GM13976 (cell line): Measurements from ENCODE around the gene IGF2BP3.

Experiments
- DNase-seq: peaks from one replicate; pipeline ENCODE4 v3.0.0; 2012; ENCODE audit warnings: low spot score
- in situ Hi-C: fragments of 300-500 bp; cut with MboI; formaldehyde crosslinking; loops from one replicate; pipeline ENCODE4 v1.12.0; 2022; ENCODE audit warnings: low sequenced_read_pairs, mixed read lengths, inconsistent platforms; ENCODE audit not compliant: unreplicated experiment
- TF ChIP-seq, protein P1 (sequence below): IDR thresholded peaks from 2 replicates; pipeline ENCODE4 v1.5.1; 2012; ENCODE audit warnings: borderline replicate concordance, mild to moderate bottlenecking; ENCODE audit not compliant: insufficient read depth; ENCODE audit errors: extremely low read depth, missing control alignments, control extremely low read depth

Gene IGF2BP3

DNA sequence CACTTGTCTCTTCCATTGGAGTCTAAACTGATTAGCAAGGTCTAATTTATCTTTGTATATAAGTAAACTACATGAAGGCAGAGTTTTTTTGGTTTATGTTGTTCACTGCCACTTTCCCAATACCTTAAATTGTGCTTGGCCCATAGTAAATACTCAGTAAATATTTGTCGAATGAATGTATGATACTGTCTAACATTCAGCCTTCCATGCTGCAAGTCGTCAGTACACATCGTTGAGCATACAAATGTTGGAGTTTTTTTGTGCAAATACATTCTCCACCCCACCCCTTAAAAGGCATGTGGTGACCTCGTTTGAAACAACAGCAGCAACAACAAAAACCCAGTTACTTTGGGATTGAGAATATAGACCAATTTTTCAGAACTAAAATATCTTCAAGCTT lies 17.4 kb upstream of the IGF2BP3 start:
- in situ Hi-C loops = no loop called here
- DNase-seq = no peak
- TF ChIP-seq, protein P1, sequence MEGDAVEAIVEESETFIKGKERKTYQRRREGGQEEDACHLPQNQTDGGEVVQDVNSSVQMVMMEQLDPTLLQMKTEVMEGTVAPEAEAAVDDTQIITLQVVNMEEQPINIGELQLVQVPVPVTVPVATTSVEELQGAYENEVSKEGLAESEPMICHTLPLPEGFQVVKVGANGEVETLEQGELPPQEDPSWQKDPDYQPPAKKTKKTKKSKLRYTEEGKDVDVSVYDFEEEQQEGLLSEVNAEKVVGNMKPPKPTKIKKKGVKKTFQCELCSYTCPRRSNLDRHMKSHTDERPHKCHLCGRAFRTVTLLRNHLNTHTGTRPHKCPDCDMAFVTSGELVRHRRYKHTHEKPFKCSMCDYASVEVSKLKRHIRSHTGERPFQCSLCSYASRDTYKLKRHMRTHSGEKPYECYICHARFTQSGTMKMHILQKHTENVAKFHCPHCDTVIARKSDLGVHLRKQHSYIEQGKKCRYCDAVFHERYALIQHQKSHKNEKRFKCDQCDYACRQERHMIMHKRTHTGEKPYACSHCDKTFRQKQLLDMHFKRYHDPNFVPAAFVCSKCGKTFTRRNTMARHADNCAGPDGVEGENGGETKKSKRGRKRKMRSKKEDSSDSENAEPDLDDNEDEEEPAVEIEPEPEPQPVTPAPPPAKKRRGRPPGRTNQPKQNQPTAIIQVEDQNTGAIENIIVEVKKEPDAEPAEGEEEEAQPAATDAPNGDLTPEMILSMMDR = no peak

DNA sequence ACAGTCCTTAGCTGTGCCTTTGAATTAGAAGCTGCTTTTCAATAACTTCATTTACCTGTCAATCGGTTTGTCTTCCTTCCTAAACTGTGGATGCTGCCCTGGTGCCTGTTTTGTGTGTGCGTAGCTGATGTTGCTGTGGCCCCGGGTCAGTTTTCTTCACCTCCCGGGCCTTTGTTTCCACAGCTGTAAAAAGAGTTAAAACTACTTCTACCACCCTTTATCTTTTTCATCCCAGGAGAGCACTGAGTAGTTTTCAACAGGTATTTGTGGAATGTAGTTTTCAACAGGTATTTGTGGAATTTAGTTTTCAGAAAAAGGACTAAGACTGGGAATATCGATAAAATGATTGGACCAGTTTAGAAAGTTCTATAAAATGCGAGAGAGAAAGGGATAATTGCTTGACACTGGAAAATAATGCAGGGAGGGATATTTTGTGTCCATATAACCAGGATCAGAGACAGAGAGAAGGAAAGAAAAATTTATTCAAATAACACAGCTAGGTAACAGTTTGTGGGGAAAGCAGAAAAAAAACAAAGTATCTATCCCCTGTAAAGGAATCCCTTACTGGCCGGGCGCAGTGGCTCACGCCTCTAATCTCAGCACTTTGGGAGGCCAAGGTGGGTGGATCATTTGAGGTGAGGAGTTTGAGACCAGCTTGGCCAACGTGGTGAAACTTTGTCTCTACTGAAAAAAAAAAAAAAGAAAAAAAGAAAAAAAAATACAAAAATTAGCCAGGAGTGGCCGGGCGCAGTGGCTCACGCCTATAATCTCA lies 15.9 kb upstream of the IGF2BP3 start:
- no peak for DNase-seq
- in situ Hi-C loops = no loop called here
- TF ChIP-seq, protein P1 = no peak

DNA sequence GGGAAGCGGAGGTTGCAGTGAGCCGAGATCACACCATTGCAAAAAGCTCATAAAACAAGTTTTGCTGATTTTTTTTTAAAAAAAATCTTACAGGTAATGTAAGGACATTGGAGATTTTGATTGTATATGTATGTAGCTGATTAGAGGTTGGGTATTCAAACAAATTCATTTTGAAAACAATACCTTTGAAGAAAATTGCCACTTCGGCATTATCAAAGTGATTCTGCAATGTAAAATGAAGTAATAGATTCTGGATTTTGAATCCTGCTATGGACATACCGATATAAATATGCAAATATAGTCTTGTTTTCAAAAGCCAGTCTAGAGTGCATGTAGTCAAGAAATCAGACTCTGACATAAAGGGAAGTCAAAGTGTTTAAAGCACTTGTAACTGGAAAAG lies 12.4 kb upstream of the IGF2BP3 start:
- TF ChIP-seq, protein P1 = no peak

DNA sequence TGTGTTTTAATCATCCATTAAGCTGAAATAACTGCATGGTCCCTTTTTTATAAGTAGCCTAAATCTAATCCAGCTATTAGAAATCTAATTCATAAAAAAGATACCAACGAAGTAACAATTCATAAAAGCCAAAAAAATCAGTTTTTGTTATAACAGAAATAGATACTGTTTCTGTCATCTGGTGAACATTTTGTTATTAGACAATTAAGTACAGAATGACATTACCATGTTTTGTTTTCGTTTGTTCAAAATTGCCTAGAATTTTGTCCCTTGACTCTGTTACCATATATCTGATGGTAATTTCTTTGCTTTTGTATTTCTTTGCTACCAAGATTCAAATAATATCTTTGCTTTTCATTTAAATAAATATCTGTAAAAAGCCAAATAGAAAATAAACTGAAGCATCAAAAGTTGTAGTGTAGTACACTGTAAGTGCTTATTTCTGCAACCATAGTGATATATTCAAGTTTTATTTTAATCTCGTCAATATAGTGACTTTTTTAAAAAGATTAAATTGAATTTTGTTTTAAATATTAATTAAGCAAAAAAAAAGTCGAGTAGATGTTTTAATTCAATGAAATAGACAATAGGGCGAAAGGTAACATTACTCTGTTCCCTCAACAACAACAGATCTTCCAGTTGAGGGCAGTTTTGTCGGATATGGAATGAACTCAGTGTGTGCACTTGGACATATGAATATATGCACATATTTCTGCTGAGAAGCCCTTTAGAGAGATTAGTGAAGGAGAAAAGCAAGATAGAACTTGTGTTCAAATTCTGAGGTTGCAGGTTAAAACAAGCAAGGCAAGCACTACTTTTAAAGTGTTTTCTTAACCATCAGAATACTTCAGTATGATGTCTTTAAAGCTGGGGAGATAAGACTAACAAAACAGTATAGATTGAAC lies 7.9 kb upstream of the IGF2BP3 start:
- TF ChIP-seq, protein P1 = no peak
- no peak for DNase-seq
- in situ Hi-C loops = no loop called here

More for the DNA sequence above, 12.4 kb upstream of the IGF2BP3 start:
- DNase-seq = no peak
- in situ Hi-C loops = no loop called here

DNA sequence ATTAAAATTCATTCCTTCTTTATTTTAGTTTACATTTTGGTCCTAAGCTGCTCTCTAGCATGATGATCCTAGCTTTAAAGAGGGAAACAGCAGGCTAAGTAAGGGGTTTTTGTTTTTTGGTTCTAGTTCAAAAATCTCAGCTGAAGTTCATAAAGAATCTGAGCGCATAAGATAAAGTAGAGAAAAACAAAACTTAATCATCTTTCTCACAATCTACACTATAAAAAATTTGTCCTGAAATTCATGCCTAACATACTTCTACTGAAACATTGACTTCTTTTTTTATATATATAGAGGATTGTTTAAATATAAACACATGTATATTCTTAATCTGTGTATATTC lies 6.8 kb upstream of the IGF2BP3 start:
- TF ChIP-seq, protein P1 = no peak
- no peak for DNase-seq
- in situ Hi-C loops = no loop called here

DNA sequence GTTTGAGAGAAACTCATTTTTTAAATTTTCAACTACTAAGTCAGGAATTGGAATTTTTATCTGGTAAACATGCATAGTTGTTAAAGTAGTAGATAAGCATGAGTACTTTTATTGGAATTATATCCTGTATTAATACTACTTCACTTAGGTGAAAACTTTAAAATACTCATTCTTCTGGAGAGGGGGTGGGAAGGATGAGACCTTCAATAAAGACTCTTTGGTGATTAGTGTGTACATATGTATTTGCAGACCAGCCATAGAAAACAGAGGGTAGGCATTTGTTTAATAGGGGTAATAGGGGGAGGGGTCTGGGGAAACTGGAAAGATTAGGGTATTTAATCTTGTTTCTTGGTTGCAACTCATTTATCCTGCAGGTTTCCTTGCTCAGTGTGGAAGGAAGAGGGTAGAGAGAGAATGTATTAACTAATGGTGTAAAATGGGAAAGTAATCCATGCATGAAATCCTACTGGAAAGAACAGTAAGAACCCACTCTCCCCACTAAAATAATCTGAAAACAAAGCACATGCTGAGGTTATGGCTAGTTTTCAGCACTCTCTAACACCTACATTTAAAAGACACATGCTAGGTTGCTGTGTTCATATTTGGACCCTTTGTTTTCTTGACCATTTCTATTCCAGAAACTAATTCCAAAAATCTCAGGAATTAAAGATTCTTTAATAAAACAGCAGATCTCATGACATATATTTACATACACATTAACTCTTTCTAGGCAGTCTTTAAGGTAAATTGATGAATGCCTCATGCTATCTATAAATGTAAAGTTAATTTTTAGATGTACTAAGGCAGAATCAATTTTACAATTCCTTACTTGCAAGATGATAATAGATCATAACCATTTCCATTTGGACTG lies 6.2 kb upstream of the IGF2BP3 start:
- in situ Hi-C loops = no loop called here

More for the DNA sequence above, 6.2 kb upstream of the IGF2BP3 start:
- no peak for DNase-seq
- TF ChIP-seq, protein P1 = no peak
